ENCODE results near the gene CLBA1. TPM values are rescaled to one million over a fixed set of nuclear protein-coding genes. Genes with fewer than 3 reads are reported as not detected.
A peak's percentile ranks its signal among the peaks of the same experiment; 100 is the strongest.

Gene CLBA1
- total RNA-seq, 2 experiments from 2014 or later, result 0.82 to 1.2 TPM

GRCh38 chr14:104968541-104969401 lies 16.8 kb upstream of the CLBA1 start:
- H3K79me2 ChIP-seq (ENCODE audit: insufficient read depth, low read depth, low read length), result no peaks in the 10 kb centered on the region
- peak overlapping the region; percentile 16; the same call in 1 of the 2 replicates for H2AFZ ChIP-seq (ENCODE audit: low read length)
- no peaks in the 10 kb centered on the region for H3K9me2 ChIP-seq (ENCODE audit: insufficient read depth, low read length)
- intact Hi-C loops (cut with micrococcal nuclease; ENCODE audit: unreplicated experiment), result loop anchor here (2.0 kb wide), 1 partner anchor 72 kb away; no protein-coding TSS in a partner anchor
- no peaks in the 10 kb centered on the region for H3K9me3 ChIP-seq (ENCODE audit: low read length)
- H3K4me2 ChIP-seq (ENCODE audit: low read length), result peak overlapping the region; percentile 68
- H4K20me1 ChIP-seq (ENCODE audit: insufficient read depth, low read length), result no peaks in the 10 kb centered on the region
- DNase-seq (ENCODE audit: low spot score), result peak; percentile 71
- POLR2A ChIA-PET, result interaction anchor here (0.9 kb wide), 1 partner anchor 77 kb away, joined by 6 read pairs; no protein-coding TSS in a partner anchor
- CTCF ChIA-PET (ENCODE audit: unreplicated experiment), result interaction anchor here (0.6 kb wide), 2 partner anchors 51 to 378 kb away, joined by 3 read pairs; no protein-coding TSS in a partner anchor
- H3K36me3 ChIP-seq (ENCODE audit: insufficient read depth, low read length), result no peaks in the 10 kb centered on the region
- no peak for TF ChIP-seq EZH2phosphoT487 (IDR thresholded peaks at IDR 0.05; ENCODE audit: borderline replicate concordance, low read depth, low read length)
- TF ChIP-seq, protein P1, sequence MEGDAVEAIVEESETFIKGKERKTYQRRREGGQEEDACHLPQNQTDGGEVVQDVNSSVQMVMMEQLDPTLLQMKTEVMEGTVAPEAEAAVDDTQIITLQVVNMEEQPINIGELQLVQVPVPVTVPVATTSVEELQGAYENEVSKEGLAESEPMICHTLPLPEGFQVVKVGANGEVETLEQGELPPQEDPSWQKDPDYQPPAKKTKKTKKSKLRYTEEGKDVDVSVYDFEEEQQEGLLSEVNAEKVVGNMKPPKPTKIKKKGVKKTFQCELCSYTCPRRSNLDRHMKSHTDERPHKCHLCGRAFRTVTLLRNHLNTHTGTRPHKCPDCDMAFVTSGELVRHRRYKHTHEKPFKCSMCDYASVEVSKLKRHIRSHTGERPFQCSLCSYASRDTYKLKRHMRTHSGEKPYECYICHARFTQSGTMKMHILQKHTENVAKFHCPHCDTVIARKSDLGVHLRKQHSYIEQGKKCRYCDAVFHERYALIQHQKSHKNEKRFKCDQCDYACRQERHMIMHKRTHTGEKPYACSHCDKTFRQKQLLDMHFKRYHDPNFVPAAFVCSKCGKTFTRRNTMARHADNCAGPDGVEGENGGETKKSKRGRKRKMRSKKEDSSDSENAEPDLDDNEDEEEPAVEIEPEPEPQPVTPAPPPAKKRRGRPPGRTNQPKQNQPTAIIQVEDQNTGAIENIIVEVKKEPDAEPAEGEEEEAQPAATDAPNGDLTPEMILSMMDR (conservative IDR thresholded peaks at IDR 0.05; ENCODE audit: low read length), result no peak
- peaks cover 19% of the 10 kb centered on the region for H3K4me1 ChIP-seq (ENCODE audit: insufficient read depth, low read length, poor library complexity, severe bottlenecking)
- BruUV-seq (replicated peaks), result no TSS peak
- H3K27ac ChIP-seq (ENCODE audit: low read depth, low read length, poor library complexity, severe bottlenecking), result no peak overlapping the region
- peak overlapping the region; percentile 28 for H3K4me3 ChIP-seq (ENCODE audit: low read depth, low read length, poor library complexity, severe bottlenecking)

DNA sequence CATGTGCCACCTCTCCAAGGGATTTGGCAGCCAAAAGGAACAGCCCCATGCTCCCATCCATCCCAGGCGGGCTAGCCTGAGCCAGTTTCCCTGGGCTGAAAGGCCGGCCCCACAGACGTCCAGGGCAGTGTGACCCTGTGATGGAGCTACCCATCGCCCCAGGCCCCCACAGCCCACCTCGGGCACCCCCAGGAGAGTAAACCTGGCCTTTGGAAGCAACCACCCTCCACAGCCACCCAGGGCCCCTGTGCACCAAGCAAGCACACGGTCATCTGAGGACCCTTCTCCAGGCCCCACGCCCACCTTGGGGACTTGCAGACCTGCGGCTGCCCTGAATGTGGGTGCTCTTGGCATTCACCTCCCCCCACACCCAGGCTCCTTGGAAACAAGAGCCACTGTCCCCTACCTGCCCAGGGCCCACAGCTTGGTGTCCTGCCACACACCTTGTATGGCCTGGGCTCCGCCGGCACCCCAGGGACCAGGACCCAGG lies 15.8 kb upstream of the CLBA1 start:
- CTCF ChIA-PET (ENCODE audit: unreplicated experiment), result interaction anchor here (0.9 kb wide), 1 partner anchor 77 kb away, joined by 4 read pairs; no protein-coding TSS in a partner anchor
- intact Hi-C loops (cut with micrococcal nuclease; ENCODE audit: unreplicated experiment), result loop anchor here (2.0 kb wide), 1 partner anchor 73 kb away; no protein-coding TSS in a partner anchor
- POLR2A ChIA-PET, result interaction anchor here (0.9 kb wide), 1 partner anchor 76 kb away, joined by 6 read pairs; no protein-coding TSS in a partner anchor
- Histone ChIP-seq H2AFZ (ENCODE audit: low read length) (no peak overlapping the region), H3K36me3 (ENCODE audit: insufficient read depth, low read length) (no peaks in the 10 kb centered on the region), H3K9me3 (ENCODE audit: low read length) (no peaks in the 10 kb centered on the region), H3K4me3 (ENCODE audit: low read depth, low read length, poor library complexity, severe bottlenecking) (no peak overlapping the region), H3K4me2 (ENCODE audit: low read length) (no peak overlapping the region), H4K20me1 (ENCODE audit: insufficient read depth, low read length) (no peaks in the 10 kb centered on the region), H3K4me1 (ENCODE audit: insufficient read depth, low read length, poor library complexity, severe bottlenecking) (peaks cover 19% of the 10 kb centered on the region), H3K79me2 (ENCODE audit: insufficient read depth, low read depth, low read length) (no peaks in the 10 kb centered on the region), H3K27ac (ENCODE audit: low read depth, low read length, poor library complexity, severe bottlenecking) (no peak overlapping the region), H3K9me2 (ENCODE audit: insufficient read depth, low read length) (no peaks in the 10 kb centered on the region)
- no peak for DNase-seq (ENCODE audit: low spot score)
- BruUV-seq (replicated peaks), result no TSS peak
- no peak for TF ChIP-seq EZH2phosphoT487 (IDR thresholded peaks at IDR 0.05; ENCODE audit: borderline replicate concordance, low read depth, low read length)
- TF ChIP-seq, protein P1 (conservative IDR thresholded peaks at IDR 0.05; ENCODE audit: low read length), result no peak
